HCT116 (cell line): ENCODE results near the gene UBTD1. TPM values are rescaled to one million over a fixed set of nuclear protein-coding genes. Genes with fewer than 3 reads are reported as not detected.

Source experiments
- ATAC-seq: fragments of 200-7000 bp; cut with Tn5 transposase; 2 replicates; pipeline ENCODE4 v1.9.1; 2020; ENCODE audit warnings: mild to moderate bottlenecking, moderate library complexity
- BruUV-seq: library from RNA; stranded (reverse); fragments of 400-500 nt; replicated peaks from 2 replicates; lab custom pipeline; 2021; lab: Mats Ljungman, UMichigan
- CTCF ChIA-PET: fragments of 300-600 bp; sonication (Branson Sonifier 250); formaldehyde crosslinking; loops from one replicate; lab custom pipeline; 2021; ENCODE audit warnings: antibody characterized with exemption; lab: Charles Lee
- POLR2A ChIA-PET: fragments of 300-600, 350-600 bp; sonication (Branson Sonifier 250); formaldehyde crosslinking; loops from one replicate; lab custom pipeline; 2021; ENCODE audit warnings: antibody characterized with exemption; lab: Charles Lee
- RAD21 ChIA-PET, 2 experiments: fragments of 300-600 bp; sonication (Branson Sonifier 250); formaldehyde crosslinking; loops; one replicate each; lab custom pipeline; 2023; ENCODE audit warnings: low total read pairs in 2 of 2; ENCODE audit not compliant: uncharacterized antibody in 2 of 2, unreplicated experiment in 2 of 2, low non-redundant PET in 1 of 2; lab: Charles Lee
- DNase-seq: peaks from one replicate; pipeline ENCODE4 v3.0.0-alpha.2; 2010; ENCODE audit warnings: low read depth, low spot score
- H2AFZ ChIP-seq: fragments of 200-600 bp; shearing (Covaris generic), sonication (generic); 2 replicates; pipeline ENCODE4 v1.6.1; 2017; ENCODE audit warnings: low read depth, mixed run types, mixed read lengths, antibody characterized with exemption, low read length; ENCODE audit not compliant: poor library complexity, severe bottlenecking
- H3K27ac ChIP-seq: 2 replicates; pipeline ENCODE4 v1.5.1; 2012; ENCODE audit warnings: low read depth, low read length
- H3K27me3 ChIP-seq: fragments of 200-600 bp; sonication (generic); 2 replicates; pipeline ENCODE4 v1.6.1; 2016; ENCODE audit warnings: mixed run types, low read length, mixed read lengths; ENCODE audit not compliant: insufficient read depth
- H3K36me3 ChIP-seq, 2 experiments: fragments of 200-500 bp in 1 of 2; fragments of 200-600 bp in 1 of 2; sonication (Bioruptor generic) in 1 of 2; sonication (generic) in 1 of 2; 2 replicates each; pipeline versions ENCODE4 v1.5.1 to v1.6.1; 2014 to 2016; ENCODE audit warnings: low read length in 2 of 2, inconsistent platforms in 1 of 2, mixed read lengths in 1 of 2, mixed run types in 1 of 2; ENCODE audit not compliant: insufficient read depth in 2 of 2, control insufficient read depth in 1 of 2
- H3K4me1 ChIP-seq, 2 experiments: fragments of 200-600 bp in 1 of 2; sonication (generic) in 1 of 2; 2 replicates each; pipeline versions ENCODE4 v1.5.1 to v1.6.1; 2012 to 2017; ENCODE audit warnings: low read length in 2 of 2, inconsistent platforms in 1 of 2, mild to moderate bottlenecking in 1 of 2, mixed read lengths in 1 of 2, mixed run types in 1 of 2, moderate library complexity in 1 of 2; ENCODE audit not compliant: insufficient read depth in 2 of 2, control insufficient read depth in 1 of 2
- H3K4me2 ChIP-seq: fragments of 200-600 bp; sonication (generic); 2 replicates; pipeline ENCODE4 v1.6.1; 2017; ENCODE audit warnings: mixed run types, low read length, mixed read lengths
- H3K4me3 ChIP-seq, 2 experiments: fragments of 200-600 bp in 1 of 2; sonication (generic) in 1 of 2; replicated peaks in 1 of 2; 2 replicates each; pipeline ENCODE4 v1.5.1; 2011 to 2016; ENCODE audit warnings: low read length in 2 of 2, control low read depth in 1 of 2, low read depth in 1 of 2, mild to moderate bottlenecking in 1 of 2, mixed read lengths in 1 of 2, mixed run types in 1 of 2
- H3K79me2 ChIP-seq: fragments of 200-600 bp; sonication (generic); 2 replicates; pipeline ENCODE4 v1.6.1; 2017; ENCODE audit warnings: mild to moderate bottlenecking, mixed run types, low read length, moderate library complexity, mixed read lengths; ENCODE audit not compliant: insufficient read depth
- H3K9ac ChIP-seq: fragments of 200-600 bp; sonication (generic); 2 replicates; pipeline ENCODE4 v1.6.1; 2016; ENCODE audit warnings: low read length, mixed read lengths
- H3K9me2 ChIP-seq: fragments of 200-600 bp; sonication (generic), shearing (Covaris generic); 2 replicates; pipeline ENCODE4 v1.6.1; 2017; ENCODE audit warnings: mixed run types, mild to moderate bottlenecking, moderate library complexity; ENCODE audit not compliant: insufficient read depth
- H3K9me3 ChIP-seq, 2 experiments: fragments of 200-500 bp in 1 of 2; fragments of 200-600 bp in 1 of 2; sonication (Bioruptor generic) in 1 of 2; sonication (generic) in 1 of 2; 2 replicates each; pipeline ENCODE4 v1.6.1; 2014 to 2017; ENCODE audit warnings: low read length in 2 of 2, mixed read lengths in 2 of 2, inconsistent platforms in 1 of 2, low read depth in 1 of 2, mild to moderate bottlenecking in 1 of 2, mixed run types in 1 of 2, moderate library complexity in 1 of 2; ENCODE audit not compliant: control insufficient read depth in 1 of 2, insufficient read depth in 1 of 2
- H4K20me1 ChIP-seq: fragments of 200-600 bp; sonication (generic), shearing (Covaris generic); 2 replicates; pipeline ENCODE4 v1.6.1; 2017; ENCODE audit warnings: mixed run types, mild to moderate bottlenecking, moderate library complexity; ENCODE audit not compliant: insufficient read depth
- EGR1 ChIP-seq: IDR thresholded peaks from 2 replicates; pipeline ENCODE4 v1.6.1; 2012; ENCODE audit warnings: low read depth
- JUND ChIP-seq: IDR thresholded peaks from 2 replicates; pipeline ENCODE4 v1.6.1; 2012
- POLR2AphosphoS5 ChIP-seq: IDR thresholded peaks from 2 replicates; pipeline ENCODE4 v1.6.1; 2011; ENCODE audit warnings: mild to moderate bottlenecking, low read depth, low read length, moderate library complexity
- SRF ChIP-seq: IDR thresholded peaks from 2 replicates; pipeline ENCODE4 v1.6.1; 2012; ENCODE audit warnings: low read depth
- intact Hi-C: fragments of 100-400 bp; cut with micrococcal nuclease; formaldehyde crosslinking; loops from 2 replicates; pipeline ENCODE4 v1.10.0; 2022
- total RNA-seq: library from RNA; stranded (reverse); gene quantifications from one replicate; pipeline ENCODE4 v1.2.1, GENCODE V29; 2021; ENCODE audit not compliant: unreplicated experiment

UBTD1 gene
- total RNA-seq, 1 experiment from 2014 or later: 12.8 TPM

DNA sequence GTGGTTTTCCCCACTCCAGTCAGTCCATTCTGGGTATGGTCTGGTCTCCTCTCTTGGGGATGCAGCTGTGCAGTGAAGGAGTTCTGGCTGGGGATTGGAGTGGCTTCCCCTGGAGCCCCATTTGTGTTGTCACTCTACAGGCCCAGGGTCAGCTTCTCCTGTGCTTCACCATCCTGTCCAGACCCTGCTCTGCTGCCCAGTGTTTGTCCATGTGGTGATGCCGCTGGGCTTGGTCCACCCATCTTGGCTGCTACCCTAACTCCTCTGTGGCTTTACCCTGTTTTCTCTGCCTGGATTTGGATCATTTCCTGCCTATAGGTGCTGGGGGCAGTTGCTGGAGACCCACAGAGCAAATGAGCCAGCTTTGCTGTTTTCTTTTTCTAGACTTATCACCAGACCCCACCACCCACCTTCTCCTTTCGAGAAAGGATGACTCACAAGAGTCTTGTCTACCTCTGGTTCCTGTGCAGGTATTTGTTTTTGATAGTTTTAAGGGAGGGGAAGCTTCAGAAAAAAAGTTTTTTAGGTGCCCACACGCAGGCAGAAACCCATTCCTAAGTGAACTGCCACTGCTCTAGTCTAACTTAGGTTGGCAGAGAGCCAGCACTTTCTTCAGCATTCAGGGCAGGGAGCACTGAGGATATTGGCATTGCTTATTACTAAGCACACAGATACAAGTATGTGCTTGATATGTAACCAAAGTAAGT, 44.2 kb upstream of the UBTD1 start:
- Histone ChIP-seq H3K9me3 (no peaks in the 10 kb centered on the region), H3K9me2 (no peaks in the 10 kb centered on the region), H3K9ac (no peak overlapping the region), H4K20me1 (no peaks in the 10 kb centered on the region), H3K4me2 (no peak overlapping the region), H3K36me3 (peaks cover 36 to 44% of the 10 kb centered on the region in 2 experiments), H2AFZ (no peak overlapping the region), H3K27me3 (no peaks in the 10 kb centered on the region), H3K79me2 (peaks cover 14% of the 10 kb centered on the region; the same call in 1 of the 2 replicates), H3K27ac (no peak overlapping the region), H3K4me3 (no peak overlapping the region), H3K4me1 (no peaks in the 10 kb centered on the region)
- CTCF ChIA-PET: no interaction called here
- intact Hi-C loops: no loop called here
- POLR2A ChIA-PET: no interaction called here
- ATAC-seq (0 out of 2 replicates have a peak, but pooled peaks have one; percentile 18), DNase-seq (no peak)
- RAD21 ChIA-PET: no interaction called here
- BruUV-seq: no TSS peak
- TF ChIP-seq SRF (no peak), POLR2AphosphoS5 (0 out of 2 replicates have a peak, but pooled peaks have one; percentile 4)

DNA sequence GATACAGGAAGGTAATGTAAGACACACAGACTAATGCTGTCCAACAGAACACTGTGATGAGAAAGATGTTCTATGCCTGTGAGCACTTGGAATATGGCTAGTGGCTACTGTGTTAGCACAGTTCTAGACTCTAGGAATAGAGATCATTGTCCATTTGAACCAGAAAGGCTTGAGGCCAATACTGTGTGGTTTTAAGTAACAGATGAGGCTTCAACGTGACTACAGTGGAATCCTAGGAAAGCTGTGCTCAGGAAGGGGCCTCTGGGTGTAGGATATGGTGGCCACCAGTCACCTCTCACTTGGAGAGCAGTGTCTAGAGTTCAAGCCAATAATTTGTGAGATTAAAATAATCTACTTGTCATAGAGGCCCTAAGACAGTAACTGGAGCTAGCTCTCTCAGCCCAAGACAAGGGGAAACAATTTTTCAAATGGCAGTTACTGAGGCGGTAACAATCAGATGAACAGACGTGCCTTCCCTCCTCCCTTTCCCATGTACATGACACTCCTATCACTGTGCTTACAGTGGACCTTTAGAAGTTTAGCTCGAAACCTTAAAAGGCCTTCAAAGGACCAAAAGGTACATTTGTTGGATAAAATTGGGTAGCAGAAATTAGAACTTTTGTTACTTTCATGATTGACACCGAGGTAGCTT, 42.6 kb upstream of the UBTD1 start:
- no peaks in the 10 kb centered on the region for H3K27me3 ChIP-seq
- POLR2A ChIA-PET: no interaction called here
- H3K9me2 ChIP-seq: no peaks in the 10 kb centered on the region
- CTCF ChIA-PET: interaction anchor here (0.7 to 1.9 kb wide), 2 partner anchors 10 to 11 kb away, joined by 4 to 5 read pairs; no protein-coding TSS in a partner anchor
- no TSS peak for BruUV-seq
- no peak overlapping the region for H3K9ac ChIP-seq
- peaks cover 48 to 59% of the 10 kb centered on the region in 2 experiments for H3K36me3 ChIP-seq
- H3K4me2 ChIP-seq: no peak overlapping the region
- no peak overlapping the region for H3K4me3 ChIP-seq
- peaks cover 2% of the 10 kb centered on the region; the same call in 1 of the 2 replicates for H3K79me2 ChIP-seq
- no peaks in the 10 kb centered on the region for H4K20me1 ChIP-seq
- H3K4me1 ChIP-seq: no peaks in the 10 kb centered on the region
- no peak overlapping the region for H2AFZ ChIP-seq
- H3K27ac ChIP-seq: no peak overlapping the region
- DNase-seq: no peak
- ATAC-seq: no peak
- intact Hi-C loops: no loop called here
- no peak for TF ChIP-seq JUND
- no peak for TF ChIP-seq EGR1
- RAD21 ChIA-PET: no interaction called here
- no peaks in the 10 kb centered on the region for H3K9me3 ChIP-seq
